C4-2B (cell line): ENCODE data around the gene RBM8A.

Experiments used
- ZFX ChIP-seq: fragments of 450-650 bp; IDR thresholded peaks from 2 replicates; pipeline ENCODE4 v1.6.1; 2017
- TF ChIP-seq, protein P1 (sequence below): fragments of 450-650 bp; conservative IDR thresholded peaks from 2 replicates; pipeline ENCODE4 v1.5.1; 2017; ENCODE audit warnings: mild to moderate bottlenecking

DNA sequence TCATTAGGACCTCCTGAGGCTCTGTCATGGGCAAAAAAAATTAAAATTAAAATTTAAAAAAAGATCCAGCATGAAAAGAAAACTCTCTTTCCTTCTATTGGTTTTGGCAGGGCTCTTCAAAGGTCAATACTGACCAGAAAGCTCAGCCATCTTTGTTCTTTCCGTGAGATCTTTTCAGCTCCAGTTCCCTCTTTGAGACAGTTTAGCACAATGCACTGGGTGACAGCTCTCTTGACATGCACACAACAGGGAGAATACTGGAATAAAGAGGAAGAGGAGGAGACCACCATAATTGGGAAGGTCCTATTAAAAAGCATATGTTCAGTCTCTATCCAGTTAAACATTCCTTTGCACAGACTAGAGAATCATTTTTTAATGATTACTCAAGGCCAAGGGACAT lies 24.2 kb upstream of the RBM8A start:
- TF ChIP-seq, protein P1, sequence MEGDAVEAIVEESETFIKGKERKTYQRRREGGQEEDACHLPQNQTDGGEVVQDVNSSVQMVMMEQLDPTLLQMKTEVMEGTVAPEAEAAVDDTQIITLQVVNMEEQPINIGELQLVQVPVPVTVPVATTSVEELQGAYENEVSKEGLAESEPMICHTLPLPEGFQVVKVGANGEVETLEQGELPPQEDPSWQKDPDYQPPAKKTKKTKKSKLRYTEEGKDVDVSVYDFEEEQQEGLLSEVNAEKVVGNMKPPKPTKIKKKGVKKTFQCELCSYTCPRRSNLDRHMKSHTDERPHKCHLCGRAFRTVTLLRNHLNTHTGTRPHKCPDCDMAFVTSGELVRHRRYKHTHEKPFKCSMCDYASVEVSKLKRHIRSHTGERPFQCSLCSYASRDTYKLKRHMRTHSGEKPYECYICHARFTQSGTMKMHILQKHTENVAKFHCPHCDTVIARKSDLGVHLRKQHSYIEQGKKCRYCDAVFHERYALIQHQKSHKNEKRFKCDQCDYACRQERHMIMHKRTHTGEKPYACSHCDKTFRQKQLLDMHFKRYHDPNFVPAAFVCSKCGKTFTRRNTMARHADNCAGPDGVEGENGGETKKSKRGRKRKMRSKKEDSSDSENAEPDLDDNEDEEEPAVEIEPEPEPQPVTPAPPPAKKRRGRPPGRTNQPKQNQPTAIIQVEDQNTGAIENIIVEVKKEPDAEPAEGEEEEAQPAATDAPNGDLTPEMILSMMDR, result no peak
- TF ChIP-seq ZFX, result no peak
